ENCODE measurements around the gene KIF16B.

DNA sequence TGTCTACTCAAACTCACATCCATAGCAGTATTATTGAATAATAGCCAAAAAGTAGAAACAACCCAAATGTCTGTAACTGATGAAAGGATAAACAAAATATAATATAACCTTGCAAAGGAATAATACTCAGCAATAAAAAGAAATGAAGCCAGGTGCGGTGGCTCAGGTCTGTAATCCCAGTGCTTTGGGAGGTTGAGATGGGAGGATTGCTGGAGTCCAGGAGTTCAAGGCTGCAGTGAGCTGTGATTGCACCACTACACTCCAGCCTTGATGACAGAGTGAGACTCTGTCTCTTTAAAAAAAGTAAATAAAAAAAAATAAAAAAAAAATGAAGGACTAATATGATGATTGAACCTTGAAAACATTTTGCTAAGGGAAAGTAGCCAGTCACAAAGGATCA lies 22.1 kb upstream of the KIF16B start:
- no peak for TF ChIP-seq ZNF677 (tag by site-specific recombination; IDR thresholded peaks at IDR 0.05)
- TF ChIP-seq, protein P1, sequence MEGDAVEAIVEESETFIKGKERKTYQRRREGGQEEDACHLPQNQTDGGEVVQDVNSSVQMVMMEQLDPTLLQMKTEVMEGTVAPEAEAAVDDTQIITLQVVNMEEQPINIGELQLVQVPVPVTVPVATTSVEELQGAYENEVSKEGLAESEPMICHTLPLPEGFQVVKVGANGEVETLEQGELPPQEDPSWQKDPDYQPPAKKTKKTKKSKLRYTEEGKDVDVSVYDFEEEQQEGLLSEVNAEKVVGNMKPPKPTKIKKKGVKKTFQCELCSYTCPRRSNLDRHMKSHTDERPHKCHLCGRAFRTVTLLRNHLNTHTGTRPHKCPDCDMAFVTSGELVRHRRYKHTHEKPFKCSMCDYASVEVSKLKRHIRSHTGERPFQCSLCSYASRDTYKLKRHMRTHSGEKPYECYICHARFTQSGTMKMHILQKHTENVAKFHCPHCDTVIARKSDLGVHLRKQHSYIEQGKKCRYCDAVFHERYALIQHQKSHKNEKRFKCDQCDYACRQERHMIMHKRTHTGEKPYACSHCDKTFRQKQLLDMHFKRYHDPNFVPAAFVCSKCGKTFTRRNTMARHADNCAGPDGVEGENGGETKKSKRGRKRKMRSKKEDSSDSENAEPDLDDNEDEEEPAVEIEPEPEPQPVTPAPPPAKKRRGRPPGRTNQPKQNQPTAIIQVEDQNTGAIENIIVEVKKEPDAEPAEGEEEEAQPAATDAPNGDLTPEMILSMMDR (tag by site-specific recombination; IDR thresholded peaks at IDR 0.05): no peak
- TF ChIP-seq ZSCAN30 (tag by site-specific recombination; IDR thresholded peaks at IDR 0.05): no peak

All from HEK293 (cell line).